ENCODE results near the gene MAP3K20. TPM values are rescaled to one million over a fixed set of nuclear protein-coding genes. Genes with fewer than 3 reads are reported as not detected.

The MAP3K20 gene
- total and polyA plus RNA-seq, 2 experiments from 2014 or later, result 7.6 to 9.6 TPM

- TF ChIP-seq ZNF462 (CRISPR knock-in tag; IDR thresholded peaks at IDR 0.05) (no peak), NANOG (IDR thresholded peaks at IDR 0.05; ENCODE audit: borderline replicate concordance) (no peak), ETS1 (IDR thresholded peaks at IDR 0.05) (no peak), STAT1 (IDR thresholded peaks at IDR 0.05; ENCODE audit: unreplicated experiment) (no peak), ZNF331 (CRISPR knock-in tag; IDR thresholded peaks at IDR 0.05; ENCODE audit: low read depth) (no peak), ZNF114 (CRISPR knock-in tag; IDR thresholded peaks at IDR 0.05) (no peak), CTCF (conservative IDR thresholded peaks at IDR 0.05; ENCODE audit: low read depth in 2 of 2) (no peak)
These were observed 17.5 kb upstream of the MAP3K20 start (continued) for GRCh38 chr2:173058097-173058496.
